Endothelial cell of umbilical vein (primary cell): ENCODE data around the gene N4BP3.

Experiments used
- JUN ChIP-seq: IDR thresholded peaks from 2 replicates; pipeline ENCODE4 v1.6.1; 2011; ENCODE audit warnings: borderline replicate concordance, low read depth; ENCODE audit not compliant: insufficient read length, insufficient read depth
- TF ChIP-seq, protein P1 (sequence below), 2 donors: IDR thresholded peaks; 1 replicate in 1 of 2; 2 replicates in 1 of 2; pipeline ENCODE4 v1.5.1; 2011; ENCODE audit warnings: low read length in 2 of 2, mild to moderate bottlenecking in 2 of 2, moderate library complexity in 2 of 2, control low read depth in 1 of 2, inconsistent platforms in 1 of 2, low read depth in 1 of 2; ENCODE audit not compliant: insufficient read depth in 1 of 2; ENCODE audit errors: extremely low read depth in 1 of 2
- TF ChIP-seq, protein P2 (sequence below): IDR thresholded peaks from 2 replicates; pipeline ENCODE4 v1.6.1; 2011; ENCODE audit not compliant: insufficient read depth, insufficient read length

DNA sequence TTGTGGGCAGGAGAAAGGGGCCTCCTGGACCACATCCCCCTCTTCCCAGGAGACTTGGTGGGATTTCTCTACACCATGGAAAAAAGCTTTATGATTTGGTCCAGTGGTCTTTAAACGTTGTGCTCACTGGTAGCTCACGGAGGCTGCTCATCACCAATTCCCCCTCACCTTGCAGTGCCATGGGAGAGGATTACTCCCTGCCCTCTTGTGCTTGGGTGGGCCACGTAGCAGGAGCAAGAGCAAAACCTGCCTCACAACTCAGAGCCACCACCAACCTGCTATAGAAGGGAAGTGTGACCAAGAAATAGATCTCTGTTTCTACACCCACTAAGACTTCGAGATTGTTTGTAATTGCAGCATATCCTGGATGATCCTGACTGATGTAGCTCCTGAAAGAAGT, 42.2 kb upstream of the N4BP3 start:
- TF ChIP-seq JUN, result no peak
- TF ChIP-seq, protein P1, sequence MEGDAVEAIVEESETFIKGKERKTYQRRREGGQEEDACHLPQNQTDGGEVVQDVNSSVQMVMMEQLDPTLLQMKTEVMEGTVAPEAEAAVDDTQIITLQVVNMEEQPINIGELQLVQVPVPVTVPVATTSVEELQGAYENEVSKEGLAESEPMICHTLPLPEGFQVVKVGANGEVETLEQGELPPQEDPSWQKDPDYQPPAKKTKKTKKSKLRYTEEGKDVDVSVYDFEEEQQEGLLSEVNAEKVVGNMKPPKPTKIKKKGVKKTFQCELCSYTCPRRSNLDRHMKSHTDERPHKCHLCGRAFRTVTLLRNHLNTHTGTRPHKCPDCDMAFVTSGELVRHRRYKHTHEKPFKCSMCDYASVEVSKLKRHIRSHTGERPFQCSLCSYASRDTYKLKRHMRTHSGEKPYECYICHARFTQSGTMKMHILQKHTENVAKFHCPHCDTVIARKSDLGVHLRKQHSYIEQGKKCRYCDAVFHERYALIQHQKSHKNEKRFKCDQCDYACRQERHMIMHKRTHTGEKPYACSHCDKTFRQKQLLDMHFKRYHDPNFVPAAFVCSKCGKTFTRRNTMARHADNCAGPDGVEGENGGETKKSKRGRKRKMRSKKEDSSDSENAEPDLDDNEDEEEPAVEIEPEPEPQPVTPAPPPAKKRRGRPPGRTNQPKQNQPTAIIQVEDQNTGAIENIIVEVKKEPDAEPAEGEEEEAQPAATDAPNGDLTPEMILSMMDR (IDR thresholded peaks at IDR 0.05; ENCODE audit: extremely low read depth in 1 of 2, insufficient read depth in 1 of 2, low read depth in 1 of 2, low read length in 2 of 2), result no peak
- TF ChIP-seq, protein P2, sequence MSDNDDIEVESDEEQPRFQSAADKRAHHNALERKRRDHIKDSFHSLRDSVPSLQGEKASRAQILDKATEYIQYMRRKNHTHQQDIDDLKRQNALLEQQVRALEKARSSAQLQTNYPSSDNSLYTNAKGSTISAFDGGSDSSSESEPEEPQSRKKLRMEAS, result no peak
